ENCODE results near the gene IGFBP5.

IGFBP5 gene

DNA sequence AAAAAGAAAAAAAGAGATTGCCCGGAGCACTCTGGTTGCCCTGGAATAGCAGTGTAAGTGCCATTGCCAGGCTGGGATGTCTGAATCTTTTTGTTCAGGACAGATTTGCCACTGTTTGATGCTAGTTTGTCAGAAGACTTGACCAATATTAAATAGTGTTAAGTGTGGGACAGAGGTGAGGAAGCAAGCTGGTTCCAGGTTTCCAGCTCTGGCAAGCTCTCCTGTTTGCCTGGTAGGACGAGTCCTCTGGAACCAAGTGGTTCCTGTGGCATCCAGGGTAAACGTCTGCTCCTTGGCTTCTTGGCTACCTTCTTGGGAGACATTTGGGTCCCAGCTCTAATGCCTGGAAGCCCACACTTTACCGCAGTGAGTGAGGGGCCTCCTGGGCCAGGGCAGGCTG is 20.8 kb upstream of the IGFBP5 start:
- DNase-seq (ENCODE audit: low read depth in 1 of 2, low spot score in 1 of 2) = no peak
- Histone ChIP-seq H3K27me3 (ENCODE audit: insufficient read depth, poor library complexity, severe bottlenecking) (peaks cover 2% of the 10 kb centered on the region), H3K27ac (replicated peaks) (no peak overlapping the region), H3K4me3 (replicated peaks; ENCODE audit: insufficient read depth, low read length) (no peak overlapping the region)
- no peak for TF ChIP-seq GABPA (IDR thresholded peaks at IDR 0.05; ENCODE audit: low read depth)

DNA sequence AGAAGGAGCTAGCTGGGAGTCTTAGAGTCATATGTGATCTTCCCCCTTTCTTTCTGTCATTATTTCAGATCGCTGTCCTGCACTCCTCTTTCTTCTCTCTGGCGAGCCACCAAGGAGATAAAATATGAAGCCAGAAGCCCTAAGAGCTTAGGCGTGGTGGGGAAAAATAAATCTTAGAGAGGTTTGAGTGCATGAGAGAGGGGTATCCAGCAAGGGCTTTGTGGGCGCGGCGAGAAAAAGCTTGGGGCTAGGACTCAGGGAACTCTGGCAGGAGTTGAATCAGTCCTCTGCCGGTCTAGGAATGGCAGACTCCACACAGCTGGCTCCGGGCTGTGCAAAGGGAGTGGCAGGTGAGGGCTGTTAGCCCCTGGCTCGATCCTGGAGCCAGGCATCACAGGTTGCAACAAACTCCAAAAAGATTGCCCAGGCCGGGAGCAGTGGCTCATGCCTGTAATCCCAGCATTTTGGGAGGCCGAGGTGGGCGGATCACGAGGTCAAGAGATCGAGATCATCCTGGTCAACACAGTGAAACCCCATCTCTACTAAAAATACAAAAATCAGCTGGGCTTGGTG is 20.1 kb upstream of the IGFBP5 start:
- no peak overlapping the region for H3K4me3 ChIP-seq (replicated peaks; ENCODE audit: insufficient read depth, low read length)
- H3K27me3 ChIP-seq (ENCODE audit: insufficient read depth, poor library complexity, severe bottlenecking) = peaks cover 2% of the 10 kb centered on the region
- TF ChIP-seq, protein P1, sequence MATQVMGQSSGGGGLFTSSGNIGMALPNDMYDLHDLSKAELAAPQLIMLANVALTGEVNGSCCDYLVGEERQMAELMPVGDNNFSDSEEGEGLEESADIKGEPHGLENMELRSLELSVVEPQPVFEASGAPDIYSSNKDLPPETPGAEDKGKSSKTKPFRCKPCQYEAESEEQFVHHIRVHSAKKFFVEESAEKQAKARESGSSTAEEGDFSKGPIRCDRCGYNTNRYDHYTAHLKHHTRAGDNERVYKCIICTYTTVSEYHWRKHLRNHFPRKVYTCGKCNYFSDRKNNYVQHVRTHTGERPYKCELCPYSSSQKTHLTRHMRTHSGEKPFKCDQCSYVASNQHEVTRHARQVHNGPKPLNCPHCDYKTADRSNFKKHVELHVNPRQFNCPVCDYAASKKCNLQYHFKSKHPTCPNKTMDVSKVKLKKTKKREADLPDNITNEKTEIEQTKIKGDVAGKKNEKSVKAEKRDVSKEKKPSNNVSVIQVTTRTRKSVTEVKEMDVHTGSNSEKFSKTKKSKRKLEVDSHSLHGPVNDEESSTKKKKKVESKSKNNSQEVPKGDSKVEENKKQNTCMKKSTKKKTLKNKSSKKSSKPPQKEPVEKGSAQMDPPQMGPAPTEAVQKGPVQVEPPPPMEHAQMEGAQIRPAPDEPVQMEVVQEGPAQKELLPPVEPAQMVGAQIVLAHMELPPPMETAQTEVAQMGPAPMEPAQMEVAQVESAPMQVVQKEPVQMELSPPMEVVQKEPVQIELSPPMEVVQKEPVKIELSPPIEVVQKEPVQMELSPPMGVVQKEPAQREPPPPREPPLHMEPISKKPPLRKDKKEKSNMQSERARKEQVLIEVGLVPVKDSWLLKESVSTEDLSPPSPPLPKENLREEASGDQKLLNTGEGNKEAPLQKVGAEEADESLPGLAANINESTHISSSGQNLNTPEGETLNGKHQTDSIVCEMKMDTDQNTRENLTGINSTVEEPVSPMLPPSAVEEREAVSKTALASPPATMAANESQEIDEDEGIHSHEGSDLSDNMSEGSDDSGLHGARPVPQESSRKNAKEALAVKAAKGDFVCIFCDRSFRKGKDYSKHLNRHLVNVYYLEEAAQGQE (IDR thresholded peaks at IDR 0.05; ENCODE audit: insufficient replicate concordance, low read depth) = no peak
- TF ChIP-seq, protein P2, sequence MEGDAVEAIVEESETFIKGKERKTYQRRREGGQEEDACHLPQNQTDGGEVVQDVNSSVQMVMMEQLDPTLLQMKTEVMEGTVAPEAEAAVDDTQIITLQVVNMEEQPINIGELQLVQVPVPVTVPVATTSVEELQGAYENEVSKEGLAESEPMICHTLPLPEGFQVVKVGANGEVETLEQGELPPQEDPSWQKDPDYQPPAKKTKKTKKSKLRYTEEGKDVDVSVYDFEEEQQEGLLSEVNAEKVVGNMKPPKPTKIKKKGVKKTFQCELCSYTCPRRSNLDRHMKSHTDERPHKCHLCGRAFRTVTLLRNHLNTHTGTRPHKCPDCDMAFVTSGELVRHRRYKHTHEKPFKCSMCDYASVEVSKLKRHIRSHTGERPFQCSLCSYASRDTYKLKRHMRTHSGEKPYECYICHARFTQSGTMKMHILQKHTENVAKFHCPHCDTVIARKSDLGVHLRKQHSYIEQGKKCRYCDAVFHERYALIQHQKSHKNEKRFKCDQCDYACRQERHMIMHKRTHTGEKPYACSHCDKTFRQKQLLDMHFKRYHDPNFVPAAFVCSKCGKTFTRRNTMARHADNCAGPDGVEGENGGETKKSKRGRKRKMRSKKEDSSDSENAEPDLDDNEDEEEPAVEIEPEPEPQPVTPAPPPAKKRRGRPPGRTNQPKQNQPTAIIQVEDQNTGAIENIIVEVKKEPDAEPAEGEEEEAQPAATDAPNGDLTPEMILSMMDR (IDR thresholded peaks at IDR 0.05; ENCODE audit: insufficient read depth, low read length) = no peak
- TF ChIP-seq POLR2AphosphoS5 (IDR thresholded peaks at IDR 0.05; ENCODE audit: low read depth) (no peak), SPI1 (IDR thresholded peaks at IDR 0.05; ENCODE audit: borderline replicate concordance, low read depth) (no peak), GABPA (IDR thresholded peaks at IDR 0.05; ENCODE audit: low read depth) (no peak)
- DNase-seq (ENCODE audit: low read depth in 1 of 2, low spot score in 1 of 2) = no peak
- H3K27ac ChIP-seq (replicated peaks) = no peak overlapping the region

DNA sequence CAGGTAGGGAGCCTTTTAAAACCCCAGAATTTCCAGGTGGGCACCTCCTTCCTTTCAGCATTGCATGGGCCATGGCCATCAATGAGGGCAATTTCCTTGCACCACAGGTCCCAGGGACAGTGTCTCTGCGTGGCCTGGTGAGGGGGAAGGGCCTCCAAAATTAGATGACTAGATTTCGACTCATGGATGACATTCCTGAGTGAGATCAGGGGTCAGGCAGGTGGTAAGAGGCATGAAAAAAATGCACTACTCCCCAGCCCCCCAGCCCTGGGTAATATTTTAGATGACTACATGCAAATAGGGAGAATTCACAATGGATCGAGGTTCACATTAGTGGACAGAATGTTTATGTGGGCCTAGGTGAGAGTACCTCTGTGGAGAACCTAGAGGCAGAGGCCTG is 19.0 kb upstream of the IGFBP5 start:
- no peak for TF ChIP-seq GABPA (IDR thresholded peaks at IDR 0.05; ENCODE audit: low read depth)
- TF ChIP-seq, protein P2 (IDR thresholded peaks at IDR 0.05; ENCODE audit: insufficient read depth, low read length) = no peak
- TF ChIP-seq POLR2AphosphoS5 (IDR thresholded peaks at IDR 0.05; ENCODE audit: low read depth) = no peak
- TF ChIP-seq SPI1 (IDR thresholded peaks at IDR 0.05; ENCODE audit: borderline replicate concordance, low read depth) = no peak
- TF ChIP-seq, protein P1 (IDR thresholded peaks at IDR 0.05; ENCODE audit: insufficient replicate concordance, low read depth) = no peak
- Histone ChIP-seq H3K27me3 (ENCODE audit: insufficient read depth, poor library complexity, severe bottlenecking) (peaks cover 2% of the 10 kb centered on the region), H3K4me3 (replicated peaks; ENCODE audit: insufficient read depth, low read length) (no peak overlapping the region), H3K27ac (replicated peaks) (no peak overlapping the region)
- DNase-seq (ENCODE audit: low read depth in 1 of 2, low spot score in 1 of 2) = no peak

DNA sequence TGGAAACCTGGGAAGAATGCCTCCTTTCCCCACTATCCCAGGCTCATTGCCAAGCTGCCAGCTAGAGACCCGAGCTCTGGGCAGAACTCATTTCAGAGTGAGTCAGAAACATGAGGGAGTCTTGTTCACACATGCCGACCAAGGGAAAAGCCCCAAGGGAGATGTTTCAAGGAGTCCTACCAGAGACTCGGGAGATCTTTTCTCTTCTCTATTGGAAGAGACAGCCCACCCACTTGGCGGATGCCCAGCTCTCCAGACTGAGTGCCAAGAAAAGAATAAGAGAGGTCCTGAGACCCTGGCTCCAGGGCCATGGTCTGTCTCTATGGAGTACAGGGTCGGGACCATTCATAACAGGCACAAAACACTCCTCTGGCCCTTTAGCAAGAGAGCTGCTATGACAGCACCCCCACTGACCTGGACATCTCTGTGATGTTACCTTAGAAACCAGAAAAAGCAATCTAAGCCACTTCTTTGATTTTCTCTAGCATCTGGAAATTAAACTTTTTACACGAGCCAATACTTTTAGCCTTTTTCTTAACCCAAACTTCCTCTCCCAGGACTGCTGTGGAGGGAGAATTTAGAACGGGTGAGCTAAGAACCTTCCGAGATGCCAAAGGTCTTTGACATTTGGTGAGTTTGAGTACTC is 18.5 kb upstream of the IGFBP5 start:
- H3K27ac ChIP-seq (replicated peaks) = no peak overlapping the region
- no peak overlapping the region for H3K4me3 ChIP-seq (replicated peaks; ENCODE audit: insufficient read depth, low read length)
- TF ChIP-seq GABPA (IDR thresholded peaks at IDR 0.05; ENCODE audit: low read depth) = no peak
- TF ChIP-seq, protein P1 (IDR thresholded peaks at IDR 0.05; ENCODE audit: insufficient replicate concordance, low read depth) = no peak
- TF ChIP-seq, protein P2 (IDR thresholded peaks at IDR 0.05; ENCODE audit: insufficient read depth, low read length) = no peak
- DNase-seq (ENCODE audit: low read depth in 1 of 2, low spot score in 1 of 2) = no peak
- H3K27me3 ChIP-seq (ENCODE audit: insufficient read depth, poor library complexity, severe bottlenecking) = peaks cover 2% of the 10 kb centered on the region
